Pancreas (tissue), 10 donors: Measurements from ENCODE around the gene PDSS1. TPM values are rescaled to one million over a fixed set of nuclear protein-coding genes. Genes with fewer than 3 reads are reported as not detected.
A peak's percentile ranks its signal among the peaks of the same experiment; 100 is the strongest.

Source experiments
- ATAC-seq, 4 donors: fragments of 200-7000 bp; cut with Tn5 transposase; one replicate each; pipeline versions ENCODE4 v1.8.0 to v1.9.1; 2020; ENCODE audit warnings: mild to moderate bottlenecking in 4 of 4, moderate library complexity in 4 of 4
- DNase-seq, 6 donors: peaks; one replicate each; pipeline ENCODE4 v3.0.0-alpha.2; 2020
- FAIRE-seq: peaks from 2 replicates; lab custom pipeline; 2012; peaks lifted over from hg19 to GRCh38; lab: Jason Lieb, UNC
- H3K27ac ChIP-seq, 4 donors: fragments of 200-600 bp; sonication (generic); 1 replicate in 3 of 4; 2 replicates in 1 of 4; pipeline versions ENCODE4 v1.5.0 to v1.8.0; 2020
- H3K27me3 ChIP-seq, 4 donors: fragments of 200-600 bp; one replicate each; pipeline ENCODE4 v1.8.0; 2021
- H3K36me3 ChIP-seq, 3 donors: fragments of 200-600 bp; sonication (generic) in 1 of 3; one replicate each; pipeline versions ENCODE4 v1.5.0 to v1.8.0; 2020 to 2021
- H3K4me1 ChIP-seq, 3 donors: fragments of 200-600 bp; one replicate each; pipeline ENCODE4 v1.8.0; 2021
- H3K4me3 ChIP-seq, 4 donors: fragments of 200-600 bp; sonication (generic) in 2 of 4; one replicate each; pipeline versions ENCODE4 v1.5.0 to v1.8.0; 2020 to 2021
- H3K9me3 ChIP-seq, 4 donors: fragments of 200-600 bp; one replicate each; pipeline ENCODE4 v1.8.0; 2021
- WGBS, 2 donors: extraction: QIAGEN DNeasy Blood & Tissue Kit; methylation state at CpG; one replicate each; pipeline ENCODE4 v1.1.7; 2013; 5-methylcytosine and 5-hydroxymethylcytosine counted together
- intact Hi-C, 3 donors: fragments of 100-400 bp; cut with DNase I; formaldehyde crosslinking; loops; one replicate each; pipeline versions ENCODE4 v1.11.1 to v1.14.2; 2022
- polyA plus RNA-seq, 2 donors: library from polyadenylated mRNA; stranded (reverse); fragments of 200-250 nt; gene quantifications; one replicate each; pipeline ENCODE4 v1.2.3, GENCODE V29; 2013
- total RNA-seq, 6 donors: library from RNA; stranded (reverse); fragmentation: NEBNext Ultra II Directional in 4 of 6; extraction: Animal tissue kit (Norgen Biotek cat#: 25700) in 4 of 6; gene quantifications; one replicate each; pipeline versions ENCODE4 v1.2.1 to v1.2.4, GENCODE V29; 2021 to 2023
- TF ChIP-seq, protein P1 (sequence below), 4 donors: fragments of 200-600 bp; sonication (generic) in 3 of 4; IDR thresholded peaks; one replicate each; pipeline versions ENCODE4 v1.5.0 to v1.8.0; 2021; ENCODE audit warnings: antibody characterized with exemption in 4 of 4
- donor health status: healthy with polysubstance abuse.
- donor health status: DM: no; HTN: no; CAD: no; lungs with moderate emphysema.
- donor health status: DM: no; HTN: no; CAD: no.
- donor health status: control.
- donor health status: control.
- donor health status: Bipolar disorder and iron deficiency.
- donor health status: DM: yes; HTN: yes; CAD: no.
- donor health status: DM: no; HTN: no; CAD: no.
- donor health status: DM: no; HTN: no; CAD: no.
- donor health status: DM: yes; HTN: yes; CAD: no.

Gene PDSS1
- total and polyA plus RNA-seq, 8 donors: 0.69 to 3.1 (median 1.8) TPM

DNA sequence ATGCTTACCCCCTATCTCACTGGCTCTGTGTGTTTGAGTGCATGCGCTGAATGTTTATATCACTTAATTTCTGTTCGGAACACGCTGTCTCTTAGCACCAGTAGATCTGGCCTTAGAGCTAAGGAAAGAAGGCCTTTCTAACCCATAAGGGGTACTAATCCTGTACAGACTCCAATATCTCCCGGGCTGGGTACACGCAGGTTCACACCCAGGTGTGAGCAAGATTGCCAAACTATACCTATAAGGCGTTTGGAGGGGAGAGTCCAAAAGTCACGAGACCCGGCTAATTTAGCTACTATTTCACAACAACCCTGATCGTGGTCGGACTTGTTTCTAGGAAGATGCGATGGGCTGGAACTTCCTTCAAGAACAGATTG, 727 bp upstream of the PDSS1 start:
- no peak for FAIRE-seq
- peaks cover 0 to 10% (median 6%) of the 10 kb centered on the region in 3 donors for H3K4me1 ChIP-seq
- DNase-seq: no peak
- TF ChIP-seq, protein P1, sequence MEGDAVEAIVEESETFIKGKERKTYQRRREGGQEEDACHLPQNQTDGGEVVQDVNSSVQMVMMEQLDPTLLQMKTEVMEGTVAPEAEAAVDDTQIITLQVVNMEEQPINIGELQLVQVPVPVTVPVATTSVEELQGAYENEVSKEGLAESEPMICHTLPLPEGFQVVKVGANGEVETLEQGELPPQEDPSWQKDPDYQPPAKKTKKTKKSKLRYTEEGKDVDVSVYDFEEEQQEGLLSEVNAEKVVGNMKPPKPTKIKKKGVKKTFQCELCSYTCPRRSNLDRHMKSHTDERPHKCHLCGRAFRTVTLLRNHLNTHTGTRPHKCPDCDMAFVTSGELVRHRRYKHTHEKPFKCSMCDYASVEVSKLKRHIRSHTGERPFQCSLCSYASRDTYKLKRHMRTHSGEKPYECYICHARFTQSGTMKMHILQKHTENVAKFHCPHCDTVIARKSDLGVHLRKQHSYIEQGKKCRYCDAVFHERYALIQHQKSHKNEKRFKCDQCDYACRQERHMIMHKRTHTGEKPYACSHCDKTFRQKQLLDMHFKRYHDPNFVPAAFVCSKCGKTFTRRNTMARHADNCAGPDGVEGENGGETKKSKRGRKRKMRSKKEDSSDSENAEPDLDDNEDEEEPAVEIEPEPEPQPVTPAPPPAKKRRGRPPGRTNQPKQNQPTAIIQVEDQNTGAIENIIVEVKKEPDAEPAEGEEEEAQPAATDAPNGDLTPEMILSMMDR (IDR thresholded peaks at IDR 0.05): no peak
- ATAC-seq: peak in 1 of 4 donors; percentile 7
- H3K36me3 ChIP-seq: no peaks in the 10 kb centered on the region
- WGBS, 2 donors: 18 to 22% methylated on average over 11 of the region's 11 CpGs
- H3K27me3 ChIP-seq: no peaks in the 10 kb centered on the region
- H3K9me3 ChIP-seq: no peaks in the 10 kb centered on the region
- H3K4me3 ChIP-seq: peak overlapping the region; percentile 89 to 97 (median 93)
- intact Hi-C loops: no loop called here
- peak overlapping the region; percentile 67 to 87 (median 81) for H3K27ac ChIP-seq

DNA sequence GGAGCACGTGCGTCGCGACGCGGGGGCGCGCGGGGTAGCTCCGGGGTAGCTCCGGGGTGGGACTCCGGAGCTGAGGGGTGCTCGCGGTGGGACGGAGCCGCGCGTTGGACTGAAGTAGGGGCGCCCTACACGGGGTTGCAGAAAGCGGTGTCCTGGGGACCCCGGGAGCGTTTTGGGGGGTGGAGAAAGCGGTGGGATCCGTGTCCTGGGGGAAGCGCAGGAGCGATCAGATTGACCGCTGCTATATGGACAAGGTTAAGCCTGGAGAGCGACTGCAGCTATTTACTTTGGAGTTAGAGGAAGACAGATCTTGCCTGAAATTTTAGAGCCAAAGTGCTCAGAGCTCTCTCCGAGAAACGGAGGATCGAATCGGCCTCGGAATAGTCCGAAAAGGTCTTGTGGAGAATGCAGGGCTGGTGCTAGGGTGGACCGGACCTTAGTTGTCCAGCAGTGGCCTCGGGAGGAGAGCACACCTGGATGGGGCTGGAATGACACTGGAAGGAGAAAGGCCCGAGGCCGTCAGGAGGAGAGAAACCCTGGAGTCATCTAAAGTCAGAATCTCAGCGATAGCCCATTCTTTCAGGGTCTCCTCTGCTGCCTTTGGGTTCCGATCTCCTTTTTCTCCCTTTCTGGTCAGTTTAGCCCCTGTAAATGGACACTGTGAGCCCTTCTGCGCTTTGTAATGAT, 564 bp downstream of the PDSS1 start:
- DNase-seq: peak in 1 of 6 donors; percentile 57
- H3K9me3 ChIP-seq: no peaks in the 10 kb centered on the region
- H3K4me1 ChIP-seq: peaks cover 0 to 10% (median 6%) of the 10 kb centered on the region in 3 donors
- TF ChIP-seq, protein P1 (IDR thresholded peaks at IDR 0.05): no peak
- H3K27ac ChIP-seq: peak overlapping the region in 1 of 4 donors; percentile 80
- ATAC-seq: no peak
- H3K27me3 ChIP-seq: no peaks in the 10 kb centered on the region
- no peak for FAIRE-seq
- 2 to 3% methylated on average over 42 of the region's 42 CpGs for WGBS, 2 donors
- H3K36me3 ChIP-seq: no peaks in the 10 kb centered on the region
- intact Hi-C loops: no loop called here
- H3K4me3 ChIP-seq: peak overlapping the region; percentile 89 to 97 (median 93)

DNA sequence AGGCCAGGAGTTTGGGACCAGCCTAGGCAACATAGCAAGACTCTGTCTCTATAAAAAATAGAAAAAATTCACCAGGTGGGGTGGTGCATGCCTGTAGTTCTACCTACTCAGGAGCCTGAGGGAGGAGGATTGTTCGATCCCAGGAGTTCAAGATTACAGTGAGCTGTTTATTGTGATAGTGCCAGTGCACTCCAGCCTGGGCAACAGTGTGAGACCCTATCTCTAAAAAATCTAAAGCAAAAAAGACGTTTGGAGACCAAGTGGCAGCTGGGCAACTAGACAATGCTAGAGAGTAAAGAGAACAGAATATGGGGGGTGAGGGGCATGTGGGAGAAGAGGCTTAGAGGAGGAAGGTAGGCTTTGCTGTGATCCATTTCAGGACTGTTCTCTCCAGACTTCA, 1.4 kb downstream of the PDSS1 start:
- DNase-seq (no peak), FAIRE-seq (no peak), ATAC-seq (no peak)
- Histone ChIP-seq H3K27ac (no peak overlapping the region), H3K27me3 (no peaks in the 10 kb centered on the region), H3K9me3 (no peaks in the 10 kb centered on the region), H3K4me1 (peaks cover 0 to 10% (median 6%) of the 10 kb centered on the region in 3 donors), H3K36me3 (no peaks in the 10 kb centered on the region), H3K4me3 (no peak overlapping the region)
- TF ChIP-seq, protein P1 (IDR thresholded peaks at IDR 0.05): no peak
- intact Hi-C loops: no loop called here
- WGBS, 2 donors: 72 to 76% methylated on average over 2 of the region's 2 CpGs

DNA sequence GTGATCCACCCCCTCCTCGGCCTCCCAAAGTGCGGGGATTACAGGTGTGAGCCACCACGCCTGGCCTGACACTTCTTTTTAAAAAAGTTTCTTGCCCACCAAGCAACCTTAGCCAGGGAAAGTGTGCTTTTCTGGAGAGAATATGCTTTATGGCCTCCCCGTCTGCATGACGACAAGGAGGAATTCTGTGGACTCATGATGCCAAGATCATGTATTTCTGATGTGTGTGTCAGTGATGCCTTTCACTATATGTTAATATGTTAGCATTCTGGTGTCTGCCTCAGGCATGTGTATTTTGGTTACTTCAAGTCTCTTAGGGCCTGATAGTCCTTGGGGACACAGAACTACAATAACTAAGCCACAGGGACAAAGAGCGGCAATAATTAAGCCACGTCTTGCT, 2.1 kb downstream of the PDSS1 start:
- intact Hi-C loops: no loop called here
- no peak for ATAC-seq
- H3K36me3 ChIP-seq: no peaks in the 10 kb centered on the region
- FAIRE-seq: no peak
- no peak overlapping the region for H3K4me3 ChIP-seq
- no peaks in the 10 kb centered on the region for H3K27me3 ChIP-seq
- H3K27ac ChIP-seq: no peak overlapping the region
- H3K4me1 ChIP-seq: peaks cover 0 to 10% (median 6%) of the 10 kb centered on the region in 3 donors
- no peaks in the 10 kb centered on the region for H3K9me3 ChIP-seq
- TF ChIP-seq, protein P1 (IDR thresholded peaks at IDR 0.05): no peak
- 94 to 99% methylated on average over 7 of the region's 7 CpGs for WGBS, 2 donors
- no peak for DNase-seq
